Breast epithelium (tissue), 3 donors: ENCODE results near the gene UBXN11.

ENCODE experiments used
- POLR2A ChIP-seq: fragments of 450-650 bp; IDR thresholded peaks from one replicate; pipeline ENCODE4 v1.6.1; 2016; ENCODE audit warnings: antibody characterized with exemption, mild to moderate bottlenecking, moderate library complexity
- TF ChIP-seq, protein P1 (sequence below), 3 donors: fragments of 450-650 bp; IDR thresholded peaks; one replicate each; pipeline ENCODE4 v1.5.1; 2016 to 2017; ENCODE audit warnings: antibody characterized with exemption in 3 of 3, mild to moderate bottlenecking in 3 of 3, moderate library complexity in 3 of 3

DNA sequence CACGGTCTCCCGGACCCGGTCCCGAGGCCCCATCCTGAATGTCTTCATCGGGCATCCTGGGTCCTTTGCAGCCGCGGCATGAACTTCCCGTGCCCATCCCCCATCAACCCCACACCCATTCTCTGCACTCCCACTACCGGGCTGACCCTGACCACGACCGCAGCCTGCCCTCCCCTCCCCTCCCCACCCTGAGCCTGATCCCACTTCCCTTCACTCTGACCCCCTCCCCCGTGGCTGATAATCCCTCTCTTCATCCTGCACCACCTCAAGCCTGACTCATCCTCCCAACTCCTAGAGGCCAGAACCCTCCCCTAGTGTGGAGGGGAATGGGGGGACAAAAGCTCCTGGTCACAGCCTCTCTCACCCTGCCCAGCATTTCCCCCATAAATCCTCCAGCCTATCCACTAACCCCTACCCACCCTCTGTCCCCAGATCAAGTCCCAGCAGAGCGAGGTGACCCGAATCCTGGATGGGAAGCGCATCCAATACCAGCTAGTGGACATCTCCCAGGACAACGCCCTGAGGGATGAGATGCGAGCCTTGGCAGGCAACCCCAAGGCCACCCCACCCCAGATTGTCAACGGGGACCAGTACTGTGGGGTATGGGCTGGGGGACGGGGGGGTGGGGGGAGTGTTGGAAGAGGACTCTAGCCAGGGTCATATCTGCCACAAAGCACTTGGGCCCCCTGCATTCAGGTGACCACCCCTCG, 25.9 kb downstream of the UBXN11 start:
- TF ChIP-seq, protein P1, sequence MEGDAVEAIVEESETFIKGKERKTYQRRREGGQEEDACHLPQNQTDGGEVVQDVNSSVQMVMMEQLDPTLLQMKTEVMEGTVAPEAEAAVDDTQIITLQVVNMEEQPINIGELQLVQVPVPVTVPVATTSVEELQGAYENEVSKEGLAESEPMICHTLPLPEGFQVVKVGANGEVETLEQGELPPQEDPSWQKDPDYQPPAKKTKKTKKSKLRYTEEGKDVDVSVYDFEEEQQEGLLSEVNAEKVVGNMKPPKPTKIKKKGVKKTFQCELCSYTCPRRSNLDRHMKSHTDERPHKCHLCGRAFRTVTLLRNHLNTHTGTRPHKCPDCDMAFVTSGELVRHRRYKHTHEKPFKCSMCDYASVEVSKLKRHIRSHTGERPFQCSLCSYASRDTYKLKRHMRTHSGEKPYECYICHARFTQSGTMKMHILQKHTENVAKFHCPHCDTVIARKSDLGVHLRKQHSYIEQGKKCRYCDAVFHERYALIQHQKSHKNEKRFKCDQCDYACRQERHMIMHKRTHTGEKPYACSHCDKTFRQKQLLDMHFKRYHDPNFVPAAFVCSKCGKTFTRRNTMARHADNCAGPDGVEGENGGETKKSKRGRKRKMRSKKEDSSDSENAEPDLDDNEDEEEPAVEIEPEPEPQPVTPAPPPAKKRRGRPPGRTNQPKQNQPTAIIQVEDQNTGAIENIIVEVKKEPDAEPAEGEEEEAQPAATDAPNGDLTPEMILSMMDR (IDR thresholded peaks at IDR 0.05): no peak
- TF ChIP-seq POLR2A: no peak
